ENCODE results near the gene IFFO2.

DNA sequence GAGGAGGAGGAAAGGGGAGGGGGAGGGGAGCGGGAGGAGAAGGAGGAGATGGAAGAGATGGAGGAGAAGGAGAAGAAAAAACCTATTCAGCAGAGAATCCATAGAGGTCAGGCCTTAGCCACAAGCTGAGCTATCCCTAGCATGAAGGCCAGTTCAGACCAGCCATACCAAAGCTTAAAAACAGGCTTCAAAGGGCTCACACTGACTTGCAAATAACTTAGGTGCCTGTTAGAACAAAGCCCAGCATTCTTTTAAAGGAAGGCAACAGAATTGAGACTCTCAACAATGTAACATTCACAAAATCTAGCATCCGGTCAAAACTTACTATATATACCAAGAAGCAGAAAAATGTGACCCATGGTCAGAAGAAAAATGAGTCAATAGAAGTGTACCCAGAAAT lies 43.6 kb upstream of the IFFO2 start:
- TF ChIP-seq, protein P1, sequence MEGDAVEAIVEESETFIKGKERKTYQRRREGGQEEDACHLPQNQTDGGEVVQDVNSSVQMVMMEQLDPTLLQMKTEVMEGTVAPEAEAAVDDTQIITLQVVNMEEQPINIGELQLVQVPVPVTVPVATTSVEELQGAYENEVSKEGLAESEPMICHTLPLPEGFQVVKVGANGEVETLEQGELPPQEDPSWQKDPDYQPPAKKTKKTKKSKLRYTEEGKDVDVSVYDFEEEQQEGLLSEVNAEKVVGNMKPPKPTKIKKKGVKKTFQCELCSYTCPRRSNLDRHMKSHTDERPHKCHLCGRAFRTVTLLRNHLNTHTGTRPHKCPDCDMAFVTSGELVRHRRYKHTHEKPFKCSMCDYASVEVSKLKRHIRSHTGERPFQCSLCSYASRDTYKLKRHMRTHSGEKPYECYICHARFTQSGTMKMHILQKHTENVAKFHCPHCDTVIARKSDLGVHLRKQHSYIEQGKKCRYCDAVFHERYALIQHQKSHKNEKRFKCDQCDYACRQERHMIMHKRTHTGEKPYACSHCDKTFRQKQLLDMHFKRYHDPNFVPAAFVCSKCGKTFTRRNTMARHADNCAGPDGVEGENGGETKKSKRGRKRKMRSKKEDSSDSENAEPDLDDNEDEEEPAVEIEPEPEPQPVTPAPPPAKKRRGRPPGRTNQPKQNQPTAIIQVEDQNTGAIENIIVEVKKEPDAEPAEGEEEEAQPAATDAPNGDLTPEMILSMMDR (IDR thresholded peaks at IDR 0.05) = no peak
- TF ChIP-seq EZH2 (IDR thresholded peaks at IDR 0.05; ENCODE audit: borderline replicate concordance, insufficient read depth, low read depth, low read length, poor library complexity, severe bottlenecking) = no peak
